HCT116 (cell line): Measurements from ENCODE around the gene UTS2. TPM values are rescaled to one million over a fixed set of nuclear protein-coding genes. Genes with fewer than 3 reads are reported as not detected.

Experiments used
- ATAC-seq: fragments of 200-7000 bp; cut with Tn5 transposase; 2 replicates; pipeline ENCODE4 v1.9.1; 2020; ENCODE audit warnings: mild to moderate bottlenecking, moderate library complexity
- BruUV-seq: library from RNA; stranded (reverse); fragments of 400-500 nt; replicated peaks from 2 replicates; lab custom pipeline; 2021; lab: Mats Ljungman, UMichigan
- CTCF ChIA-PET: fragments of 300-600 bp; sonication (Branson Sonifier 250); formaldehyde crosslinking; loops from one replicate; lab custom pipeline; 2021; ENCODE audit warnings: antibody characterized with exemption; lab: Charles Lee
- POLR2A ChIA-PET: fragments of 300-600, 350-600 bp; sonication (Branson Sonifier 250); formaldehyde crosslinking; loops from one replicate; lab custom pipeline; 2021; ENCODE audit warnings: antibody characterized with exemption; lab: Charles Lee
- RAD21 ChIA-PET, 2 experiments: fragments of 300-600 bp; sonication (Branson Sonifier 250); formaldehyde crosslinking; loops; one replicate each; lab custom pipeline; 2023; ENCODE audit warnings: low total read pairs in 2 of 2; ENCODE audit not compliant: uncharacterized antibody in 2 of 2, unreplicated experiment in 2 of 2, low non-redundant PET in 1 of 2; lab: Charles Lee
- DNase-seq: peaks from one replicate; pipeline ENCODE4 v3.0.0-alpha.2; 2010; ENCODE audit warnings: low read depth, low spot score
- H2AFZ ChIP-seq: fragments of 200-600 bp; shearing (Covaris generic), sonication (generic); 2 replicates; pipeline ENCODE4 v1.6.1; 2017; ENCODE audit warnings: low read depth, mixed run types, mixed read lengths, antibody characterized with exemption, low read length; ENCODE audit not compliant: poor library complexity, severe bottlenecking
- H3K27ac ChIP-seq: 2 replicates; pipeline ENCODE4 v1.5.1; 2012; ENCODE audit warnings: low read depth, low read length
- H3K27me3 ChIP-seq: fragments of 200-600 bp; sonication (generic); 2 replicates; pipeline ENCODE4 v1.6.1; 2016; ENCODE audit warnings: mixed run types, low read length, mixed read lengths; ENCODE audit not compliant: insufficient read depth
- H3K36me3 ChIP-seq, 2 experiments: fragments of 200-500 bp in 1 of 2; fragments of 200-600 bp in 1 of 2; sonication (Bioruptor generic) in 1 of 2; sonication (generic) in 1 of 2; 2 replicates each; pipeline versions ENCODE4 v1.5.1 to v1.6.1; 2014 to 2016; ENCODE audit warnings: low read length in 2 of 2, inconsistent platforms in 1 of 2, mixed read lengths in 1 of 2, mixed run types in 1 of 2; ENCODE audit not compliant: insufficient read depth in 2 of 2, control insufficient read depth in 1 of 2
- H3K4me1 ChIP-seq, 2 experiments: fragments of 200-600 bp in 1 of 2; sonication (generic) in 1 of 2; 2 replicates each; pipeline versions ENCODE4 v1.5.1 to v1.6.1; 2012 to 2017; ENCODE audit warnings: low read length in 2 of 2, inconsistent platforms in 1 of 2, mild to moderate bottlenecking in 1 of 2, mixed read lengths in 1 of 2, mixed run types in 1 of 2, moderate library complexity in 1 of 2; ENCODE audit not compliant: insufficient read depth in 2 of 2, control insufficient read depth in 1 of 2
- H3K4me2 ChIP-seq: fragments of 200-600 bp; sonication (generic); 2 replicates; pipeline ENCODE4 v1.6.1; 2017; ENCODE audit warnings: mixed run types, low read length, mixed read lengths
- H3K4me3 ChIP-seq, 2 experiments: fragments of 200-600 bp in 1 of 2; sonication (generic) in 1 of 2; replicated peaks in 1 of 2; 2 replicates each; pipeline ENCODE4 v1.5.1; 2011 to 2016; ENCODE audit warnings: low read length in 2 of 2, control low read depth in 1 of 2, low read depth in 1 of 2, mild to moderate bottlenecking in 1 of 2, mixed read lengths in 1 of 2, mixed run types in 1 of 2
- H3K79me2 ChIP-seq: fragments of 200-600 bp; sonication (generic); 2 replicates; pipeline ENCODE4 v1.6.1; 2017; ENCODE audit warnings: mild to moderate bottlenecking, mixed run types, low read length, moderate library complexity, mixed read lengths; ENCODE audit not compliant: insufficient read depth
- H3K9ac ChIP-seq: fragments of 200-600 bp; sonication (generic); 2 replicates; pipeline ENCODE4 v1.6.1; 2016; ENCODE audit warnings: low read length, mixed read lengths
- H3K9me2 ChIP-seq: fragments of 200-600 bp; sonication (generic), shearing (Covaris generic); 2 replicates; pipeline ENCODE4 v1.6.1; 2017; ENCODE audit warnings: mixed run types, mild to moderate bottlenecking, moderate library complexity; ENCODE audit not compliant: insufficient read depth
- H3K9me3 ChIP-seq, 2 experiments: fragments of 200-500 bp in 1 of 2; fragments of 200-600 bp in 1 of 2; sonication (Bioruptor generic) in 1 of 2; sonication (generic) in 1 of 2; 2 replicates each; pipeline ENCODE4 v1.6.1; 2014 to 2017; ENCODE audit warnings: low read length in 2 of 2, mixed read lengths in 2 of 2, inconsistent platforms in 1 of 2, low read depth in 1 of 2, mild to moderate bottlenecking in 1 of 2, mixed run types in 1 of 2, moderate library complexity in 1 of 2; ENCODE audit not compliant: control insufficient read depth in 1 of 2, insufficient read depth in 1 of 2
- H4K20me1 ChIP-seq: fragments of 200-600 bp; sonication (generic), shearing (Covaris generic); 2 replicates; pipeline ENCODE4 v1.6.1; 2017; ENCODE audit warnings: mixed run types, mild to moderate bottlenecking, moderate library complexity; ENCODE audit not compliant: insufficient read depth
- CTCF ChIP-seq, 3 experiments: fragments of 200-600 bp in 1 of 3; sonication (generic) in 1 of 3; IDR thresholded peaks in 2 of 3; conservative IDR thresholded peaks in 1 of 3; 2 replicates each; pipeline ENCODE4 v1.5.1; 2012 to 2017; ENCODE audit warnings: low read depth in 2 of 3, low read length in 2 of 3, antibody characterized with exemption in 1 of 3, borderline replicate concordance in 1 of 3, control low read depth in 1 of 3, mild to moderate bottlenecking in 1 of 3, mixed read lengths in 1 of 3, mixed run types in 1 of 3, moderate library complexity in 1 of 3; ENCODE audit not compliant: insufficient read depth in 1 of 3
- ELF1 ChIP-seq: IDR thresholded peaks from 2 replicates; pipeline ENCODE4 v1.6.1; 2012; ENCODE audit warnings: low read depth, borderline replicate concordance
- SIN3A ChIP-seq: IDR thresholded peaks from 2 replicates; pipeline ENCODE4 v1.6.1; 2012; ENCODE audit warnings: low read depth
- SP1 ChIP-seq: IDR thresholded peaks from 2 replicates; pipeline ENCODE4 v1.6.1; 2012; ENCODE audit warnings: low read depth
- SRF ChIP-seq: IDR thresholded peaks from 2 replicates; pipeline ENCODE4 v1.6.1; 2012; ENCODE audit warnings: low read depth
- TCF7L2 ChIP-seq: IDR thresholded peaks from 2 replicates; pipeline ENCODE4 v1.7.0; 2011; ENCODE audit warnings: borderline replicate concordance, inconsistent platforms; ENCODE audit not compliant: insufficient read depth, insufficient read length; ENCODE audit errors: extremely low read depth
- intact Hi-C: fragments of 100-400 bp; cut with micrococcal nuclease; formaldehyde crosslinking; loops from 2 replicates; pipeline ENCODE4 v1.10.0; 2022
- total RNA-seq: library from RNA; stranded (reverse); gene quantifications from one replicate; pipeline ENCODE4 v1.2.1, GENCODE V29; 2021; ENCODE audit not compliant: unreplicated experiment
- TF ChIP-seq, protein P1 (sequence below): IDR thresholded peaks from 2 replicates; pipeline ENCODE4 v1.6.1; 2012; ENCODE audit warnings: low read depth

The UTS2 gene
- total RNA-seq, 1 experiment from 2014 or later, result 3.0 TPM

DNA sequence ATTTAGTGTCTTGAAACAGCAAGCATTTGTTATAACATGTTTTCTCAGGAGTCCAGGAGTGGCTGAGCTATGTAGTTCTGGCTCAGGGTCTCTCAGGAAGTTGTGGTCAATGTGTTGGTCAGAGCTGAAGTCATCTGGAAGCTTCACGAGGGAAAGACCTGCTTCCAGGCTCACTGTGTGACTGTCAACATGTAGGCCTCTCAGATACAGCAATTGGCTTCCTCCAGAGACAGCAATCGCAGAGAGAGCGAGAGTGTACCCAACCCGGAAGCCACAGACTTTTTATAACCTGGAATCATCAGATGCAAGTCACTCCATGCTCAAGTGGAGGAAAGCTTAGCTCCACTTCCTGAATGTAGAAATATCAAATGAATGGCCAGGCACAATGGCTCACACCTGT lies 46.9 kb upstream of the UTS2 start:
- H3K9ac ChIP-seq, result no peak overlapping the region
- H3K4me1 ChIP-seq, result peaks cover 0 to 4% of the 10 kb centered on the region in 2 experiments; a peak in 1 of 4 replicates
- TF ChIP-seq CTCF (IDR thresholded peaks at IDR 0.05 in 2 of 3, conservative IDR thresholded peaks at IDR 0.05 in 1 of 3; ENCODE audit: borderline replicate concordance in 1 of 3, insufficient read depth in 1 of 3, low read depth in 2 of 3, low read length in 2 of 3), result no peak
- no peak for TF ChIP-seq SP1
- TF ChIP-seq SIN3A, result no peak
- no peak for TF ChIP-seq SRF
- TF ChIP-seq ELF1, result no peak
- TF ChIP-seq TCF7L2, result no peak
- TF ChIP-seq, protein P1, sequence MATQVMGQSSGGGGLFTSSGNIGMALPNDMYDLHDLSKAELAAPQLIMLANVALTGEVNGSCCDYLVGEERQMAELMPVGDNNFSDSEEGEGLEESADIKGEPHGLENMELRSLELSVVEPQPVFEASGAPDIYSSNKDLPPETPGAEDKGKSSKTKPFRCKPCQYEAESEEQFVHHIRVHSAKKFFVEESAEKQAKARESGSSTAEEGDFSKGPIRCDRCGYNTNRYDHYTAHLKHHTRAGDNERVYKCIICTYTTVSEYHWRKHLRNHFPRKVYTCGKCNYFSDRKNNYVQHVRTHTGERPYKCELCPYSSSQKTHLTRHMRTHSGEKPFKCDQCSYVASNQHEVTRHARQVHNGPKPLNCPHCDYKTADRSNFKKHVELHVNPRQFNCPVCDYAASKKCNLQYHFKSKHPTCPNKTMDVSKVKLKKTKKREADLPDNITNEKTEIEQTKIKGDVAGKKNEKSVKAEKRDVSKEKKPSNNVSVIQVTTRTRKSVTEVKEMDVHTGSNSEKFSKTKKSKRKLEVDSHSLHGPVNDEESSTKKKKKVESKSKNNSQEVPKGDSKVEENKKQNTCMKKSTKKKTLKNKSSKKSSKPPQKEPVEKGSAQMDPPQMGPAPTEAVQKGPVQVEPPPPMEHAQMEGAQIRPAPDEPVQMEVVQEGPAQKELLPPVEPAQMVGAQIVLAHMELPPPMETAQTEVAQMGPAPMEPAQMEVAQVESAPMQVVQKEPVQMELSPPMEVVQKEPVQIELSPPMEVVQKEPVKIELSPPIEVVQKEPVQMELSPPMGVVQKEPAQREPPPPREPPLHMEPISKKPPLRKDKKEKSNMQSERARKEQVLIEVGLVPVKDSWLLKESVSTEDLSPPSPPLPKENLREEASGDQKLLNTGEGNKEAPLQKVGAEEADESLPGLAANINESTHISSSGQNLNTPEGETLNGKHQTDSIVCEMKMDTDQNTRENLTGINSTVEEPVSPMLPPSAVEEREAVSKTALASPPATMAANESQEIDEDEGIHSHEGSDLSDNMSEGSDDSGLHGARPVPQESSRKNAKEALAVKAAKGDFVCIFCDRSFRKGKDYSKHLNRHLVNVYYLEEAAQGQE, result no peak
- H3K9me2 ChIP-seq, result no peaks in the 10 kb centered on the region
- H3K4me3 ChIP-seq, result no peak overlapping the region
- H2AFZ ChIP-seq, result no peak overlapping the region
- intact Hi-C loops, result no loop called here
- ATAC-seq (no peak), DNase-seq (no peak)
- ChIA-PET CTCF (interaction anchor here (3.4 kb wide), 1 partner anchor 231 kb away, joined by 10 read pairs; no protein-coding TSS in a partner anchor), RAD21 (no interaction called here), POLR2A (no interaction called here)
- H3K4me2 ChIP-seq, result no peak overlapping the region
- H3K79me2 ChIP-seq, result no peaks in the 10 kb centered on the region
- no peaks in the 10 kb centered on the region for H3K36me3 ChIP-seq
- no TSS peak for BruUV-seq
- H4K20me1 ChIP-seq, result no peaks in the 10 kb centered on the region
- H3K27ac ChIP-seq, result no peak overlapping the region
- no peaks in the 10 kb centered on the region for H3K27me3 ChIP-seq
- H3K9me3 ChIP-seq, result no peaks in the 10 kb centered on the region
